DND-41 (cell line): ENCODE results near the gene EXT2.

Experiments used
- EZH2 ChIP-seq: IDR thresholded peaks from 3 replicates; pipeline ENCODE4 v1.6.1; 2012; ENCODE audit warnings: borderline replicate concordance, low read depth, mild to moderate bottlenecking, moderate library complexity, low read length, inconsistent platforms; ENCODE audit not compliant: severe bottlenecking
- TF ChIP-seq, protein P1 (sequence below): IDR thresholded peaks from 2 replicates; pipeline ENCODE4 v1.5.1; 2012; ENCODE audit warnings: borderline replicate concordance, low read length, moderate library complexity, mild to moderate bottlenecking; ENCODE audit not compliant: poor library complexity, severe bottlenecking; ENCODE audit errors: extremely low read depth

DNA sequence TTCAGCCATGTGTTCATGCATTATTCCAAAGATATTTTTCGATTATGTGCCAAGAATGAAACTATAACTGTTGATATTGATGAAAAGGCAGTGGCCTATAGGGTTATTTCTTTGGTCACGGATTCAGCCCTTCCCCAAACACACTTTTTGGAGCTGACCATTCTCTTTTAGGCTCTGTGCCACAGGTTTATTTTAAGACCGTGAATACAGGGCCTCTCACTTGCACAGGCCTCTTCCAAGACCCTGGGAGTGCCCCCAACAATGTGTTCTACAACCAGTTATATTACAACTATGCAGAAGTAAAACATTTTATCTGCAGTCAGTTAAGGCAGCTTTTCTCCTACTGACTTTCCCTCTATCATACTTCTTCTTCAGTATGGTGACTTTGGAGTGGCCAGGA, 109.9 kb downstream of the EXT2 start:
- TF ChIP-seq EZH2: no peak
- TF ChIP-seq, protein P1, sequence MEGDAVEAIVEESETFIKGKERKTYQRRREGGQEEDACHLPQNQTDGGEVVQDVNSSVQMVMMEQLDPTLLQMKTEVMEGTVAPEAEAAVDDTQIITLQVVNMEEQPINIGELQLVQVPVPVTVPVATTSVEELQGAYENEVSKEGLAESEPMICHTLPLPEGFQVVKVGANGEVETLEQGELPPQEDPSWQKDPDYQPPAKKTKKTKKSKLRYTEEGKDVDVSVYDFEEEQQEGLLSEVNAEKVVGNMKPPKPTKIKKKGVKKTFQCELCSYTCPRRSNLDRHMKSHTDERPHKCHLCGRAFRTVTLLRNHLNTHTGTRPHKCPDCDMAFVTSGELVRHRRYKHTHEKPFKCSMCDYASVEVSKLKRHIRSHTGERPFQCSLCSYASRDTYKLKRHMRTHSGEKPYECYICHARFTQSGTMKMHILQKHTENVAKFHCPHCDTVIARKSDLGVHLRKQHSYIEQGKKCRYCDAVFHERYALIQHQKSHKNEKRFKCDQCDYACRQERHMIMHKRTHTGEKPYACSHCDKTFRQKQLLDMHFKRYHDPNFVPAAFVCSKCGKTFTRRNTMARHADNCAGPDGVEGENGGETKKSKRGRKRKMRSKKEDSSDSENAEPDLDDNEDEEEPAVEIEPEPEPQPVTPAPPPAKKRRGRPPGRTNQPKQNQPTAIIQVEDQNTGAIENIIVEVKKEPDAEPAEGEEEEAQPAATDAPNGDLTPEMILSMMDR: no peak
